GM13977 (cell line): ENCODE data around the gene KCNH3.

Experiments
- DNase-seq: peaks from one replicate; pipeline ENCODE4 v3.0.0; 2012; ENCODE audit warnings: low spot score
- CTCF ChIP-seq: IDR thresholded peaks from 2 replicates; pipeline ENCODE4 v1.5.1; 2012; ENCODE audit warnings: mild to moderate bottlenecking, control low read depth; ENCODE audit not compliant: insufficient read depth; ENCODE audit errors: extremely low read depth, missing control alignments
- in situ Hi-C: fragments of 300-500 bp; cut with MboI; formaldehyde crosslinking; loops from one replicate; pipeline ENCODE4 v1.12.0; 2022; ENCODE audit warnings: low sequenced_read_pairs, low pct_unique_long_range_greater_than_20kb, mixed read lengths, inconsistent platforms; ENCODE audit not compliant: unreplicated experiment

Gene KCNH3

GRCh38 chr12:49578471-49579112 is 39.8 kb downstream of the KCNH3 start:
- in situ Hi-C loops: no loop called here
- no peak for TF ChIP-seq CTCF
- DNase-seq: no peak

GRCh38 chr12:49580572-49581535 is 42.0 kb downstream of the KCNH3 start:
- peak; percentile 86 for TF ChIP-seq CTCF
- in situ Hi-C loops: no loop called here
- DNase-seq: peak; percentile 67

GRCh38 chr12:49582201-49582600 is 43.4 kb downstream of the KCNH3 start:
- in situ Hi-C loops: no loop called here
- DNase-seq: peak; percentile 57
- no peak for TF ChIP-seq CTCF

GRCh38 chr12:49582850-49583249 is 44.0 kb downstream of the KCNH3 start:
- DNase-seq: no peak
- in situ Hi-C loops: no loop called here
- TF ChIP-seq CTCF: no peak

- no peak for DNase-seq
- in situ Hi-C loops: no loop called here
- no peak for TF ChIP-seq CTCF
Observed at GRCh38 chr12:49583366-49584094, 44.7 kb downstream of the KCNH3 start.

GRCh38 chr12:49584591-49584990 is 45.8 kb downstream of the KCNH3 start:
- no peak for DNase-seq
- in situ Hi-C loops: no loop called here
- no peak for TF ChIP-seq CTCF
